NCI-H82 (cell line): ENCODE results near the gene LRRC32.
"Not testable (repeated sequence)": the region's sequence is repeated elsewhere in the genome, so short reads cannot be mapped to it uniquely, and the experiment has no call there.

Experiments used
- DNase-seq: peaks from one replicate; lab custom pipeline; 2025; lab: John Stamatoyannopoulos, UW

LRRC32 gene

DNA sequence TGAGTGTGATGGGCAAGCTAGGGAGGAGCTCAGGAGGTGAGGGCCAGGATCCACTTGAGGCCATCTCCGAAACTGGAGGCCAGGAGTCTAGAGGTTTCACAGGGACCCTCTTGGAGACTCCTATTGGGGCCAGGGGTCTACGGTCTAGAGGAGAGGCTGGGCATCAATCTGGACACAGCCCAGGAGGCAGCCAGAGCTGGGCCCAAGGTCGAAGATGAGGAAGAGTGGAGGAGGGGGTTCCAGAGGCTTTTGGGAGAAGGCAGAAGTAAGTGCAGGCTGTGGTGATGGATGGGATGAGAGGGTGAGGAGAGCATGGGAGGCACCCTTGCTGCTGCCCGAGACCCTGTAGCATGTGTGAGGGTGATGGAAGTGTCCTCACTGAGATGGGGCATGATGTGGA is 56.6 kb downstream of the LRRC32 start:
- no peak for DNase-seq

DNA sequence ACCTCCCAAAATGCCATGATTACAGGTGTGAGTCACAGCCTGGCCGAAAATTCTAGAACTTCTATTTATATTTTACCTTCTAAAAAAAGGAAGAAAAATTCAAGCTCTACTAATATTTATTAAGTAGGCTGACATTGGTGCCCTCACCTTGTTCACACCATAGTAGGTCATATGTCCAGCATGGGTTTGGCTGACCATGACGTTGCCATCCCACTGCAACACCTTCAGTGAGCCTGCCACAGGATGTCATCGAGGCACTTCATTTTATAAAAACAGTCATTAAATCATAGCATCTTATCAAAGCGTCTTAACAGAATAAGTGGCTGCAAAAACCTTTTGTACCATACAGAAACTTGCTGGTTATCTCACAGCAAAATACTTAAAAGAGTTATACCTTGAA is 58.3 kb downstream of the LRRC32 start:
- DNase-seq, result no peak

DNA sequence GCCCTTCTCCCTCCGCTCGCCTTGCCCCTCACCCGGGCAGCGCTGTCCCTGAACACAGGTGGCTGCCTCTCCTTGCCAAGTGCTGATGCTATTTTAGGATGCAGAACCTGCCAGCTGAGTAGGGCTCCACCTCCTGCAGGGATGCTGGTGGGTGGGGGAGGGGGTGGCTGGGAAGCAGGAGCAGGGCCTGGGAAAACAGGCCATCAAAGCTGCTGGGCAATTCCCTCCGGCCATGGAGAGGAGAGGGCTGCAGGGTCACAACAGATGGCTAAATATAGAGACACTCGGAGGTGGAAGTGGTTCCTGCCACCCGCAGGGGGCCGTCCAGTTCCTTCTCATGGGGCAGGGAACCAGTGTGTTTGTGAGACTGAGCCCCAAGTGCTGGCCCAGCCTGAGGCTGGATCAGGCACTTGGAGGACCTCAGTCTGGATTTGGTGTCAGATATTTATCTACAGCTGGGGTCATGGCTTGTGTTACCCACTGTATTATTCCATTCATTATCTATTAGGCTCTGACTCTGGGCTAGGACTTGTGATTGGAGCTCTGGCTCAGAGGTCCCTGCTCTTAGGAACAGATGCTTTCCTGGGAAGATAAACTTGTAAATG is 59.6 kb downstream of the LRRC32 start:
- DNase-seq, result no peak

DNA sequence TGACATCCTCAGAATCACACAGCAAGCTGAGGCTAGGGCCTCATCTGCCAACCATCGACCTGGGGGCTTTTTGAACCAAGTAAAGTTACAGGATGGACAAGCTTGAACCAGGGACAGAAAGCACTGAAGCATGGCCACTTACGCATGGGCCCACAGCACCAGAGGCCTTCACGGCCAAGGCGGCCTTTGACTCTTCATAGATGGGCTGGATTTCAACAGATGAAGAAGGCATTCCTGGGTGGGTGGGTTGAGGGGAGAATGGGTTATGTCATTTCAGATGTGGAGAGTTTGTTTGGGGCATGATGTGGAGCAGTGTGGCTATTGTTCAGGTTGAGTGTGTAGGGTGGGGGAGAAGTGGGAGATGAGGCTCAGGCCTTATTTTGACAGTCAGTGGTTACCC is 60.2 kb downstream of the LRRC32 start:
- no peak for DNase-seq

DNA sequence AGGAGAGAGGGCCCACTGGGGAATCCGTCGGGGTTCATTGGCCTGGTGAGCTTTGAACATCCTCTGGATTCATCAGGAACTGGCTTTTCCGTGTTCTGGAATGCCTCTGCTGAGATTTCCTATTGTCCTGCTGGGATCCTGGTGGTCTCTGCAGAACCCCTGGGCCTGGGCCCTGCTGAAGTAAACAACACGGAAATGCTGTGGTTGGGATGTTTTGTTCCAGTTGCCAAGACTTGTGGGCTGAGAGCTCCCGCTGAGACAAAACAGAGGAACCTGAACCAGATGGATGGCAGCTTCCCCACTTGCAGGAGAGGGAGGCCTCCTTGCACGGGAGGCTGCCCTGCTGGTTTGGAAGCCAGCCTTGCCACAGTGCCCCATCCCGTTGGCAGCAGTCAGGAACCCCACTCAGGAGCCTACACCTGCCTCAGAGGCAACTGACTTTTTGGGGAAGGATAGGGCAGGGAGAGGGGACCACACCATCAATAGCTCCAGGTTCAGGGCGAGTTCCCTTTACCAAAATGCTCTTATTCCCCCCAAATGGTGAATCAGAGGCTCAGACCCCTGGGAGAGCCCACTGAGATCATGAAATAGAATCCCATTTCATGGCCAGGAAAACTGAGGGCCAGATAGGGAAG is 60.7 kb downstream of the LRRC32 start:
- no peak for DNase-seq

DNA sequence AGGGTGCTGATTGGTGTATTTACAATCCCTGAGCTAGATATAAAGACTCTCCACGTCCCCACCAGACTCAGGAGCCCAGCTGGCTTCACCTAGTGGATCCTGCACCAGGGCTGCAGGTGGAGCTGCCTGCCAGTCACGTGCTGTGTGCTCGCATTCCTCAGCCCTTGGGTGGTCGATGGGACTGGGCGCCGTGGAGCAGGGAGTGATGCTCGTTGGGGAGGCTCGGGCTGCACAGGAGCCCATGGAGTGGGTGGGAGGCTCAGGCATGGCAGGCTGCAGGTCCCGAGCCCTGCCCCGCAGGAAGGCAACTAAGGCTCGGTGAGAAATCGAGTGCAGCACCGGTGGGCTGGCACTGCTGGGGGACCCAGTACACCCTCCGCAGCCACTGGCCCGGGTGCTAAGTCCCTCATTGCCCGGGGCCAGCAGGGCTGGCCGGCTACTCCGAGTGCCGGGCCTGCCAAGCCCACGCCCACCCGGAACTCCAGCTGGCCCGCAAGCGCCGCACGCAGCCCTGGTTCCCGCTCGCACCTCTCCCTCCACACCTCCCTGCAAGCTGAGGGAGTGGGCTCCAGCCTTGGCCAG is 61.6 kb downstream of the LRRC32 start:
- not testable (repeated sequence) for DNase-seq

DNA sequence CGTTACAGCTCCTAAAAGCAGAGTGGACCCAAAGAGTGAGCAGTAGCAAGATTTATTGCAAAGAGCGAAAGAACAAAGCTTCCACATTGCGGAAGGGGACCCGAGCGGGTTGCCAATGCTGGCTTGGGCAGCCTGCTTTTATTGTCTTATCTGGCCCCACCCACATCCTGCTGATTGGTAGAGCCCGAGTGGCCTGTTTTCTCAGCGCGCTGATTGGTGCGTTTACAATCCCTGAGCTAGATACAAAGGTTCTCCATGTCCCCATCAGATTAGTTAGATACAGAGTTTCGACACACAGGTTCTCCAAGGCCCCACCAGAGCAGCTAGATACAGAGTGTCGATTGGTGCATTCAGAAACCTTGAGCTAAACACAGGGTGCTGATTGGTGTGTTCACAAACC is 62.3 kb downstream of the LRRC32 start:
- not testable (repeated sequence) for DNase-seq
